Measurements from ENCODE around the gene LRRK1.

Gene LRRK1

GRCh38 chr15:101059381-101060341, 140.5 kb downstream of the LRRK1 start:
- Histone ChIP-seq H3K27me3 (replicated peaks; ENCODE audit: control insufficient read depth, insufficient read depth, low read length) (no peaks in the 10 kb centered on the region), H3K4me3 (replicated peaks; ENCODE audit: low read depth, low read length) (no peak overlapping the region), H3K36me3 (ENCODE audit: control insufficient read depth, insufficient read depth, low read length) (peaks cover 63% of the 10 kb centered on the region)
- DNase-seq (ENCODE audit: extremely low read depth, insufficient read length) = no peak
- TF ChIP-seq, protein P1, sequence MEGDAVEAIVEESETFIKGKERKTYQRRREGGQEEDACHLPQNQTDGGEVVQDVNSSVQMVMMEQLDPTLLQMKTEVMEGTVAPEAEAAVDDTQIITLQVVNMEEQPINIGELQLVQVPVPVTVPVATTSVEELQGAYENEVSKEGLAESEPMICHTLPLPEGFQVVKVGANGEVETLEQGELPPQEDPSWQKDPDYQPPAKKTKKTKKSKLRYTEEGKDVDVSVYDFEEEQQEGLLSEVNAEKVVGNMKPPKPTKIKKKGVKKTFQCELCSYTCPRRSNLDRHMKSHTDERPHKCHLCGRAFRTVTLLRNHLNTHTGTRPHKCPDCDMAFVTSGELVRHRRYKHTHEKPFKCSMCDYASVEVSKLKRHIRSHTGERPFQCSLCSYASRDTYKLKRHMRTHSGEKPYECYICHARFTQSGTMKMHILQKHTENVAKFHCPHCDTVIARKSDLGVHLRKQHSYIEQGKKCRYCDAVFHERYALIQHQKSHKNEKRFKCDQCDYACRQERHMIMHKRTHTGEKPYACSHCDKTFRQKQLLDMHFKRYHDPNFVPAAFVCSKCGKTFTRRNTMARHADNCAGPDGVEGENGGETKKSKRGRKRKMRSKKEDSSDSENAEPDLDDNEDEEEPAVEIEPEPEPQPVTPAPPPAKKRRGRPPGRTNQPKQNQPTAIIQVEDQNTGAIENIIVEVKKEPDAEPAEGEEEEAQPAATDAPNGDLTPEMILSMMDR (IDR thresholded peaks at IDR 0.05; ENCODE audit: insufficient read depth, low read length, poor library complexity, severe bottlenecking) = no peak

DNA sequence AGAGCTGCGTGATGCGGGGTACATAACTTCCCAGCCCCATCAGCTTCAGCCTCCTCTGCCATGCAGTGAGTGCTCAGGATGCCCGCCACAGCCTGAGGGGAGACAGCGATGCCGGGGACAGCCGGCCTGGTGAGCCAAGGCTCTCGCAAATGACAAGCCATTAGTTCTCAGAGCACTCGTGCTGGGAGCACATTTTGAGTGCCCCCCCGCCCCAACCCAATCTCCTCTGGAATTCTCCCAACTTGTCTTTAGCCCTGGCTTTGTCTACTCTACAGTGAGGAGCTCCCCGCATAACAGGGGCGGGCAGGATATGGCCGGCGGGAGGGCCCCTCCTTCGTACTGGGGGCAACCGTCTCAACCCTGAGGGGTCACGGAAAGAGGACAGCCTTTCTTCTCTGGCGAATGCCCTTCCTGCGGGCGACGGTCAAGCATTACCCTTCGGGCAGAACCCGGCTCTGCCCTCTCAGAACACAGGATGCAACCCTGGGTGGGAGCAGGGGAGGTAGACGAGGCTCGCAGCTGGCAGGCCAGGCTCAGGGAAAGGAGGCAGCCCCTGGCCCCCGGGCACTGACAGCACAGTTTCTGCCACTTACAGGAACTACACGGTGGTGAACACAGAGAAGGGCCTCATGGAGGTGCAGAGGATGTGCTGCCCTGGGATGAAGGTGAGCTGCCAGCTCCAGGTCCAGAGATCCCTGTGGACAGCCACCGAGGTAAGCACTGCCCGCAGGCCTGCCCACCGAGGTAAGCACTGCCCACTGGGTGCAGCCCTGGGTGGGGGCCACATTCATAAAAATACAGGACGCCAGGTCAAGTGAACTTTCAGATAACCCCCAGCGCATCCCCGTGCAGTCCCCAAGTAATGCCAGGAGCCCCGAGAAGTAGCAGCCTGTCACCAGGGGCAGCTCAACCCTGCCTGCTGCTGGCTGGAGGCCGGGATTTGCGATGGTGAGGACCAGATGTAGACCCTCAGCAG, 141.7 kb downstream of the LRRK1 start:
- Histone ChIP-seq H3K4me3 (replicated peaks; ENCODE audit: low read depth, low read length) (no peak overlapping the region), H3K36me3 (ENCODE audit: control insufficient read depth, insufficient read depth, low read length) (peaks cover 67% of the 10 kb centered on the region), H3K27me3 (replicated peaks; ENCODE audit: control insufficient read depth, insufficient read depth, low read length) (no peaks in the 10 kb centered on the region)
- TF ChIP-seq, protein P1 (IDR thresholded peaks at IDR 0.05; ENCODE audit: insufficient read depth, low read length, poor library complexity, severe bottlenecking) = no peak
- no peak for DNase-seq (ENCODE audit: extremely low read depth, insufficient read length)

DNA sequence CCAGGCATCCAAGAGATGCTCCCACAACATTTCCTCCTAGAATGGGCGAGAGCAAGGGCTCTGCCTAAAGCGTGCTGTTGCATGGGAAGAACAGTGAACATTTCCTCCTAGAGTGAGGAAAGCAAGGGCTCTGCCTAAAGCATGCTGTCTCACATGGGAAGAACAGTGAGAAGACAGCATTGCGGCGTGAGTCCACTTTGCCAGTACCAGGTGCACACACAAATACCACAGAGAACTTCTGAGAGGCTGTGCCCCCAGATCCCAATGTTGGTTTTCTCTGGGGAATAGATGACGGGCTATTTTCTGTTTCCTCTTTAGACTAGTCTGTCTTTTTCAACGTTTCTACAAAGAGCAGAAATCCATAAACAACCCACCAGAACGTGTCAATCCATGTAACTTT, 142.9 kb downstream of the LRRK1 start:
- no peak for DNase-seq (ENCODE audit: extremely low read depth, insufficient read length)
- H3K36me3 ChIP-seq (ENCODE audit: control insufficient read depth, insufficient read depth, low read length) = peaks cover 74% of the 10 kb centered on the region
- TF ChIP-seq, protein P1 (IDR thresholded peaks at IDR 0.05; ENCODE audit: insufficient read depth, low read length, poor library complexity, severe bottlenecking) = no peak
- H3K27me3 ChIP-seq (replicated peaks; ENCODE audit: control insufficient read depth, insufficient read depth, low read length) = no peaks in the 10 kb centered on the region
- H3K4me3 ChIP-seq (replicated peaks; ENCODE audit: low read depth, low read length) = no peak overlapping the region

- TF ChIP-seq, protein P1 (IDR thresholded peaks at IDR 0.05; ENCODE audit: insufficient read depth, low read length, poor library complexity, severe bottlenecking) = no peak
- no peaks in the 10 kb centered on the region for H3K27me3 ChIP-seq (replicated peaks; ENCODE audit: control insufficient read depth, insufficient read depth, low read length)
- DNase-seq (ENCODE audit: extremely low read depth, insufficient read length) = peak; percentile 45
- H3K4me3 ChIP-seq (replicated peaks; ENCODE audit: low read depth, low read length) = no peak overlapping the region
- peaks cover 76% of the 10 kb centered on the region for H3K36me3 ChIP-seq (ENCODE audit: control insufficient read depth, insufficient read depth, low read length)
Observed at GRCh38 chr15:101062471-101063171, 143.5 kb downstream of the LRRK1 start.

DNA sequence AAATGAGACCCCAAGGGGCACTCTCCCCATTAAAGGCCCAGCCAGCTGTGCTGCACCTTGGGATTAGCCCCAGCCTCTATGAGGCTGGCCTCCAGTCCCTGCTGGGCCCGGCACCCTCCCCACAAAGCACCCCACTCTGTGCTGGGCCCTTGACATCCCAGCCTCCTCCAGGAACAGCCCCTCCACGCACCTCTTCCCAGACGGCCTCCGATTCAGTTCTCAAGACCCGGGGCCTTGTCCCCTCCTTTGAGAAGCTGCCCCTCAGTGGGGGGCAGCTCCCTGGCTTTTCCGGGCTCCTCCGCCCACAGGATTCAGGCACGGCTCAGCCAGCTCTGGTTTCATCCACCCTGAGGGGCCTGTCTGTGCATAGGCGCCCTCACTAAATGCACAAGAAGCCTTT, 144.1 kb downstream of the LRRK1 start:
- H3K36me3 ChIP-seq (ENCODE audit: control insufficient read depth, insufficient read depth, low read length) = peaks cover 72% of the 10 kb centered on the region

More for the DNA sequence above, 144.1 kb downstream of the LRRK1 start:
- Histone ChIP-seq H3K4me3 (replicated peaks; ENCODE audit: low read depth, low read length) (no peak overlapping the region), H3K27me3 (replicated peaks; ENCODE audit: control insufficient read depth, insufficient read depth, low read length) (no peaks in the 10 kb centered on the region)
- TF ChIP-seq, protein P1 (IDR thresholded peaks at IDR 0.05; ENCODE audit: insufficient read depth, low read length, poor library complexity, severe bottlenecking) = no peak
- no peak for DNase-seq (ENCODE audit: extremely low read depth, insufficient read length)

Measured in GM06990 (cell line).